HepG2 (cell line): Measurements from ENCODE around the gene ABCC3. TPM values are rescaled to one million over a fixed set of nuclear protein-coding genes. Genes with fewer than 3 reads are reported as not detected.

Experiments used
- ATF7-NPFF ChIP-seq: sonication (generic); formaldehyde crosslinking; IDR thresholded peaks from 2 replicates; pipeline ENCODE4 v1.8.1; 2023; ENCODE audit warnings: mild to moderate bottlenecking, low read depth, missing genetic modification reagents, moderate library complexity
- ATRX ChIP-seq: sonication (generic); formaldehyde crosslinking; IDR thresholded peaks from 2 replicates; pipeline ENCODE4 v1.4.0; 2020; ENCODE audit warnings: missing genetic modification reagents, borderline replicate concordance
- FLYWCH1 ChIP-seq: sonication (generic); formaldehyde crosslinking; IDR thresholded peaks from 2 replicates; pipeline ENCODE4 v1.8.1; 2023; ENCODE audit warnings: mild to moderate bottlenecking, missing genetic modification reagents
- GTF3A ChIP-seq: sonication (generic); formaldehyde crosslinking; conservative IDR thresholded peaks from 2 replicates; pipeline ENCODE4 v1.4.0; 2020; ENCODE audit warnings: mild to moderate bottlenecking, missing genetic modification reagents
- HMG20A ChIP-seq: IDR thresholded peaks from 2 replicates; pipeline ENCODE4 v1.6.1; 2016; ENCODE audit warnings: borderline replicate concordance
- HOXA7 ChIP-seq: sonication (generic); formaldehyde crosslinking; IDR thresholded peaks from 2 replicates; pipeline ENCODE4 v1.8.1; 2022; ENCODE audit warnings: mild to moderate bottlenecking, missing genetic modification reagents, moderate library complexity
- IKZF1 ChIP-seq: fragments of 450-650 bp; IDR thresholded peaks from 2 replicates; pipeline ENCODE4 v1.7.1; 2016
- KAT7 ChIP-seq: IDR thresholded peaks from 2 replicates; pipeline ENCODE4 v1.6.1; 2018; ENCODE audit warnings: borderline replicate concordance, missing compliant biosample characterization
- MATR3 ChIP-seq: sonication (generic); formaldehyde crosslinking; IDR thresholded peaks from 2 replicates; pipeline ENCODE4 v1.4.0; 2020; ENCODE audit warnings: missing genetic modification reagents
- NCOA2 ChIP-seq: sonication (generic); formaldehyde crosslinking; IDR thresholded peaks from 2 replicates; pipeline ENCODE4 v1.8.0; 2022; ENCODE audit warnings: inconsistent platforms
- NFYC ChIP-seq: IDR thresholded peaks from 2 replicates; pipeline ENCODE4 v1.6.1; 2016; ENCODE audit warnings: missing genetic modification reagents, missing compliant biosample characterization
- PHF5A ChIP-seq: IDR thresholded peaks from one replicate; pipeline ENCODE4 v1.6.1; 2018; ENCODE audit warnings: low read depth, missing genetic modification reagents; ENCODE audit not compliant: unreplicated experiment
- SP1 ChIP-seq, 2 experiments: fragments of 450-650 bp in 1 of 2; sonication (generic) in 1 of 2; formaldehyde crosslinking in 1 of 2; IDR thresholded peaks; 2 replicates each; pipeline versions ENCODE4 v1.4.0 to v1.6.1; 2016 to 2020; ENCODE audit warnings: missing genetic modification reagents in 1 of 2
- SPEN ChIP-seq: sonication (generic); formaldehyde crosslinking; IDR thresholded peaks from 2 replicates; pipeline ENCODE4 v1.5.1; 2020; ENCODE audit warnings: low read depth, mild to moderate bottlenecking, missing genetic modification reagents
- SSRP1 ChIP-seq: IDR thresholded peaks from 2 replicates; pipeline ENCODE4 v1.6.1; 2016; ENCODE audit warnings: control low read depth
- SUZ12 ChIP-seq: fragments of 150-350 bp; IDR thresholded peaks from 2 replicates; pipeline ENCODE4 v1.6.1; 2014; ENCODE audit warnings: low read depth, low read length
- ZFP82 ChIP-seq: sonication (generic); formaldehyde crosslinking; IDR thresholded peaks from 2 replicates; pipeline ENCODE4 v1.5.1; 2020; ENCODE audit warnings: mild to moderate bottlenecking, missing genetic modification reagents, borderline replicate concordance
- ZNF121 ChIP-seq: sonication (generic); formaldehyde crosslinking; IDR thresholded peaks from 2 replicates; pipeline ENCODE4 v1.5.0; 2020; ENCODE audit warnings: mild to moderate bottlenecking, missing genetic modification reagents
- ZNF24 ChIP-seq: fragments of 450-650 bp; IDR thresholded peaks from 2 replicates; pipeline ENCODE4 v1.6.1; 2017; ENCODE audit warnings: antibody characterized with exemption, mild to moderate bottlenecking
- ZNF331 ChIP-seq: sonication (generic); formaldehyde crosslinking; IDR thresholded peaks from 2 replicates; pipeline ENCODE4 v1.4.0; 2020; ENCODE audit warnings: missing genetic modification reagents
- ZNF335 ChIP-seq: sonication (generic); formaldehyde crosslinking; IDR thresholded peaks from 2 replicates; pipeline ENCODE4 v1.4.0; 2020; ENCODE audit warnings: missing genetic modification reagents
- ZNF337 ChIP-seq: sonication (generic); formaldehyde crosslinking; IDR thresholded peaks from 2 replicates; pipeline ENCODE4 v1.5.1; 2020; ENCODE audit warnings: missing genetic modification reagents, low read depth, mild to moderate bottlenecking, borderline replicate concordance
- ZNF460 ChIP-seq: sonication (generic); formaldehyde crosslinking; IDR thresholded peaks from 2 replicates; pipeline ENCODE4 v1.5.1; 2020; ENCODE audit warnings: missing genetic modification reagents, mild to moderate bottlenecking, borderline replicate concordance
- ZNF614 ChIP-seq: IDR thresholded peaks from 2 replicates; pipeline ENCODE4 v1.6.1; 2018; ENCODE audit warnings: missing biosample characterization, missing genetic modification reagents, inconsistent platforms, borderline replicate concordance
- ZNF75D ChIP-seq: sonication (generic); formaldehyde crosslinking; IDR thresholded peaks from 2 replicates; pipeline ENCODE4 v1.8.1; 2023; ENCODE audit warnings: missing genetic modification reagents, mild to moderate bottlenecking, borderline replicate concordance
- ZNF878 ChIP-seq: sonication (generic); formaldehyde crosslinking; IDR thresholded peaks from 2 replicates; pipeline ENCODE4 v1.8.1; 2023; ENCODE audit warnings: mild to moderate bottlenecking, missing genetic modification reagents, moderate library complexity
- polyA plus RNA-seq, 8 experiments: library from polyadenylated mRNA; depleted of rRNA in 3 of 8; stranded (reverse) in 7 of 8; unstranded in 1 of 8; fragments of >200 nt; fragmentation: Illumina TruSeq in 4 of 8; extraction: Trizol in 4 of 8; gene quantifications; 2 replicates each; pipeline versions ENCODE4 v1.2.1 to v1.2.3, GENCODE V29; 2011 to 2016; ENCODE audit warnings: low read depth in 4 of 8, missing spikeins in 1 of 8, mixed read lengths in 1 of 8; ENCODE audit not compliant: insufficient read depth in 1 of 8
- total RNA-seq, 5 experiments: library from RNA; depleted of rRNA; stranded (reverse); fragments of >200 nt; fragmentation: Illumina TruSeq; extraction: Trizol; gene quantifications; 2 replicates each; pipeline ENCODE4 v1.2.3, GENCODE V29; 2016; ENCODE audit warnings: low read depth in 1 of 5
- TF ChIP-seq, protein P1 (sequence below): sonication (generic); formaldehyde crosslinking; IDR thresholded peaks from 2 replicates; pipeline ENCODE4 v1.5.0; 2020; ENCODE audit warnings: missing genetic modification reagents
- TF ChIP-seq, protein P2 (sequence below): sonication (generic); formaldehyde crosslinking; IDR thresholded peaks from 2 replicates; pipeline ENCODE4 v1.5.1; 2020; ENCODE audit warnings: missing genetic modification reagents, mild to moderate bottlenecking, borderline replicate concordance

The ABCC3 gene
- total and polyA plus RNA-seq, 2 of the 13 experiments (the other 11 are each of a cell fraction or from before 2014, with no cell fraction given), result 25.2 to 50.7 TPM

DNA sequence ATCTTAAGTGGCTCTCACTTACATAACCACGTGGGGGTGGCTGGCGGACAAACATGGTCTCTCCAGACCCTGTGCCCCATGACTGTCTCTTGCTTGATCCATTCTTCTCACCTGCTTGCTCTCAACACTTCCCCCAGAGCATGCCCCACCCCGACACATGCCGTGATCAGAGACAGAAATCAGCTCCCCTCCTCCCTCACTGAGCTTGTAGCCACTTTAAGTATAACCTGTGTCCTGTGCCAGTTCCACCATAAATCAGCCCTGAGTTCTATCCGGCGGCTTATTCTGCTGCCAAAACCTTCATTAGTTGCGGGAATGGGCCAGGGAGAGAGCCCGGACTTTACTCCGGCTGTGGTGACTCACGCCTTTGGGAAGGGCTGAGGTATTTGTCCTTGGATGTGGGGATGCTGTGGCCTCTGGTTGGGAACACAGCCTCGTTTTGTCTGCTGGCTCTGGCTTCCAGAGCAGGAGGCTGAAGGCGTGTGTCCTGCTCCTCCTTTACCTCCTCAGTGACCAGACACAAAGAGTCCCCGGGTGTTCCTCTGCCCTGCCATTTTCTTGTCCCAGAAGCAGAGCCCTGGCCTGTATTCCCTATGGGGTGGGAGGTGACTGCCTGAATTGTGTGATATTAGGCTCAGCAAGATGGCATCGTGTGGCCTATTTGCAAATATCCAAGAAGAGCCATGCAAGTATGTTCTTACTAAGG is 52.0 kb downstream of the ABCC3 start (continued):
- TF ChIP-seq ZNF331 (CRISPR knock-in tag), result peak; percentile 84
- TF ChIP-seq NFYC (CRISPR knock-in tag), result peak; percentile 24; the same call in 1 of the 2 replicates
- no peak for TF ChIP-seq ZNF75D (CRISPR knock-in tag)
- TF ChIP-seq ZNF460 (CRISPR knock-in tag), result no peak; the same call in 1 of the 2 replicates
- TF ChIP-seq HMG20A (CRISPR knock-in tag), result peak; percentile 79; the same call in 1 of the 2 replicates
- TF ChIP-seq SPEN (CRISPR knock-in tag), result peak; percentile 74; the same call in 1 of the 2 replicates
- TF ChIP-seq ZNF335 (CRISPR knock-in tag), result peak; percentile 43; the same call in 1 of the 2 replicates
- TF ChIP-seq ATF7-NPFF (CRISPR knock-in tag), result no peak; the same call in 1 of the 2 replicates
- no peak for TF ChIP-seq SP1 (IDR thresholded peaks at IDR 0.05)
- TF ChIP-seq SP1 (CRISPR knock-in tag; IDR thresholded peaks at IDR 0.05), result 0 out of 2 replicates have a peak, but pooled peaks have one; percentile 16
- no peak for TF ChIP-seq MATR3 (CRISPR knock-in tag)
- TF ChIP-seq NCOA2 (CRISPR knock-in tag), result peak; percentile 96
- peak; percentile 92; the same call in 1 of the 2 replicates for TF ChIP-seq SSRP1 (CRISPR knock-in tag)
- TF ChIP-seq PHF5A (CRISPR knock-in tag), result peak; percentile 90
- TF ChIP-seq HOXA7 (CRISPR knock-in tag), result no peak
- TF ChIP-seq ZNF24, result peak; percentile 36; the same call in 1 of the 2 replicates
- TF ChIP-seq, protein P1, sequence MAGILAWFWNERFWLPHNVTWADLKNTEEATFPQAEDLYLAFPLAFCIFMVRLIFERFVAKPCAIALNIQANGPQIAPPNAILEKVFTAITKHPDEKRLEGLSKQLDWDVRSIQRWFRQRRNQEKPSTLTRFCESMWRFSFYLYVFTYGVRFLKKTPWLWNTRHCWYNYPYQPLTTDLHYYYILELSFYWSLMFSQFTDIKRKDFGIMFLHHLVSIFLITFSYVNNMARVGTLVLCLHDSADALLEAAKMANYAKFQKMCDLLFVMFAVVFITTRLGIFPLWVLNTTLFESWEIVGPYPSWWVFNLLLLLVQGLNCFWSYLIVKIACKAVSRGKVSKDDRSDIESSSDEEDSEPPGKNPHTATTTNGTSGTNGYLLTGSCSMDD (CRISPR knock-in tag), result no peak
- no peak for TF ChIP-seq ZFP82
- no peak for TF ChIP-seq ZNF121 (CRISPR knock-in tag)
- TF ChIP-seq SUZ12, result no peak
- TF ChIP-seq ZNF337, result peak; percentile 84; the same call in 1 of the 2 replicates
- TF ChIP-seq ZNF614 (CRISPR knock-in tag), result 0 out of 2 replicates have a peak, but pooled peaks have one; percentile 74
- TF ChIP-seq IKZF1, result no peak
- no peak for TF ChIP-seq FLYWCH1 (CRISPR knock-in tag)
- TF ChIP-seq, protein P2, sequence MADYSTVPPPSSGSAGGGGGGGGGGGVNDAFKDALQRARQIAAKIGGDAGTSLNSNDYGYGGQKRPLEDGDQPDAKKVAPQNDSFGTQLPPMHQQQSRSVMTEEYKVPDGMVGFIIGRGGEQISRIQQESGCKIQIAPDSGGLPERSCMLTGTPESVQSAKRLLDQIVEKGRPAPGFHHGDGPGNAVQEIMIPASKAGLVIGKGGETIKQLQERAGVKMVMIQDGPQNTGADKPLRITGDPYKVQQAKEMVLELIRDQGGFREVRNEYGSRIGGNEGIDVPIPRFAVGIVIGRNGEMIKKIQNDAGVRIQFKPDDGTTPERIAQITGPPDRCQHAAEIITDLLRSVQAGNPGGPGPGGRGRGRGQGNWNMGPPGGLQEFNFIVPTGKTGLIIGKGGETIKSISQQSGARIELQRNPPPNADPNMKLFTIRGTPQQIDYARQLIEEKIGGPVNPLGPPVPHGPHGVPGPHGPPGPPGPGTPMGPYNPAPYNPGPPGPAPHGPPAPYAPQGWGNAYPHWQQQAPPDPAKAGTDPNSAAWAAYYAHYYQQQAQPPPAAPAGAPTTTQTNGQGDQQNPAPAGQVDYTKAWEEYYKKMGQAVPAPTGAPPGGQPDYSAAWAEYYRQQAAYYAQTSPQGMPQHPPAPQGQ (CRISPR knock-in tag), result no peak
- no peak for TF ChIP-seq ATRX (CRISPR knock-in tag)
- peak; percentile 75; the same call in 1 of the 2 replicates for TF ChIP-seq ZNF878
- 0 out of 2 replicates have a peak, but pooled peaks have one; percentile 39 for TF ChIP-seq KAT7
- TF ChIP-seq GTF3A (CRISPR knock-in tag), result no peak
